Heart left ventricle (tissue), 13 donors: Measurements from ENCODE around the gene TMBIM1.

Experiments
- POLR2A ChIP-seq, 2 donors: fragments of 450-650 bp; IDR thresholded peaks; one replicate each; pipeline ENCODE4 v1.6.1; 2017; ENCODE audit warnings: antibody characterized with exemption in 2 of 2, mild to moderate bottlenecking in 2 of 2, moderate library complexity in 2 of 2
- TF ChIP-seq, protein P1 (sequence below), 12 donors: fragments of 200-600 bp; sonication (generic) in 4 of 12; IDR thresholded peaks; one replicate each; pipeline versions ENCODE4 v1.5.0 to v1.8.0; 2018 to 2022; ENCODE audit warnings: antibody characterized with exemption in 12 of 12, mild to moderate bottlenecking in 5 of 12
- donor health status: ischemic (EF 13 %, LVEDD 7.1; RV severe dilation, severe dysfunction).
- donor health status: DM: no; HTN: yes; CAD: no.
- donor health status: DM: no; HTN: no; CAD: no.
- donor health status: ischemic (EF 25% LVEDD 6.9; RV normal size, moderate dysfunction).
- donor health status: ischemic (EF 25% LVEDD 5.7; RV mildly dilated, moderate dysfunction).
- donor health status: ischemic (EF 35%, LVEDD 5.7; RV mildly dilated, moderate dysfunction).
- donor health status: nonischemic (EF 11% LVEDD 7.7; RV severe dilation, severe dysfunction).
- donor health status: DM: yes; HTN: yes; CAD: no.
- donor health status: PGD.
- donor health status: ischemic (EF 29% LVEDD 5.4; RV normal size, mild dysfunction).
- donor health status: nonischemic (EF 23%, LVEDD 6.1; RV moderate dilation, normal function).

DNA sequence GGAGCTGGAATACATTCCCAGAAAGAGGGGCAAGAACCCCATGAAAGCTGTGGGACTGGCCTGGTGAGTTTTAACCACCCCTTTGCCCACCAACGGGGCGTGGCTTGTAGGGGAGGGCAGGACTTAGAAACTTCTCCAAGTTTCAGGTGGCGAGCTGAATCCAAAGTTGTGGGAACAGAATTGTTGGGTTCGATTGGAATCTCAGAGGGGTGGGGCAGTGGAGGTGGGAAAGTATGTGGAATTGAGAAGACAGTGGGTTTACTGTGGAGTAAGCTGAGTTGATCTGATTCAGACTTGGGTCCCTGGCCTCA lies 20.9 kb downstream of the TMBIM1 start:
- TF ChIP-seq, protein P1, sequence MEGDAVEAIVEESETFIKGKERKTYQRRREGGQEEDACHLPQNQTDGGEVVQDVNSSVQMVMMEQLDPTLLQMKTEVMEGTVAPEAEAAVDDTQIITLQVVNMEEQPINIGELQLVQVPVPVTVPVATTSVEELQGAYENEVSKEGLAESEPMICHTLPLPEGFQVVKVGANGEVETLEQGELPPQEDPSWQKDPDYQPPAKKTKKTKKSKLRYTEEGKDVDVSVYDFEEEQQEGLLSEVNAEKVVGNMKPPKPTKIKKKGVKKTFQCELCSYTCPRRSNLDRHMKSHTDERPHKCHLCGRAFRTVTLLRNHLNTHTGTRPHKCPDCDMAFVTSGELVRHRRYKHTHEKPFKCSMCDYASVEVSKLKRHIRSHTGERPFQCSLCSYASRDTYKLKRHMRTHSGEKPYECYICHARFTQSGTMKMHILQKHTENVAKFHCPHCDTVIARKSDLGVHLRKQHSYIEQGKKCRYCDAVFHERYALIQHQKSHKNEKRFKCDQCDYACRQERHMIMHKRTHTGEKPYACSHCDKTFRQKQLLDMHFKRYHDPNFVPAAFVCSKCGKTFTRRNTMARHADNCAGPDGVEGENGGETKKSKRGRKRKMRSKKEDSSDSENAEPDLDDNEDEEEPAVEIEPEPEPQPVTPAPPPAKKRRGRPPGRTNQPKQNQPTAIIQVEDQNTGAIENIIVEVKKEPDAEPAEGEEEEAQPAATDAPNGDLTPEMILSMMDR (IDR thresholded peaks at IDR 0.05), result no peak
- TF ChIP-seq POLR2A (IDR thresholded peaks at IDR 0.05), result no peak
